GM19351 (cell line): ENCODE data around the gene NDUFS1.
A peak's percentile ranks its signal among the peaks of the same experiment; 100 is the strongest.
"Not testable (repeated sequence)": the region's sequence is repeated elsewhere in the genome, so short reads cannot be mapped to it uniquely, and the experiment has no call there.

Experiments used
- ATAC-seq: cut with Tn5 transposase; IDR thresholded peaks from one replicate; pipeline ENCODE4 v1.9.1; 2021; ENCODE audit warnings: mild to moderate bottlenecking, moderate library complexity; ENCODE audit not compliant: unreplicated experiment

Gene NDUFS1

DNA sequence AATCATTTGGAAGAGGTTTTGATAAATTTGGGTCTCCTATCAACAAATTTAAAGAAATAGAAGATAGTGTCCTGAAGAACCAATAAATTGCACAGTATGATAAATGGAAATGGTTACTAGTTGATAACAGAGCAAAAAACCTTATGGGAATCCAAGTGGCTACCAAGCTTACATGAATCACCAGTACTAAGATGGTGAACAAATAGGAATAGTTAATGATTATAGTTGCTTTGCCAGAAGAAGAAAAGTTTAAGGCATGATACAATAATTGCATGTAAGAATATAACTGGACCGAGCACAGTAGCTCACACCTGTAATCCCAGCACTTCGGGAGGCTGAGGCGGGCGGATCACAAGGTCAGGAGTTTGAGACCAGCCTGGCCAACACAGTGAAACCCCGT, 53.7 kb downstream of the NDUFS1 start:
- no peak for ATAC-seq

DNA sequence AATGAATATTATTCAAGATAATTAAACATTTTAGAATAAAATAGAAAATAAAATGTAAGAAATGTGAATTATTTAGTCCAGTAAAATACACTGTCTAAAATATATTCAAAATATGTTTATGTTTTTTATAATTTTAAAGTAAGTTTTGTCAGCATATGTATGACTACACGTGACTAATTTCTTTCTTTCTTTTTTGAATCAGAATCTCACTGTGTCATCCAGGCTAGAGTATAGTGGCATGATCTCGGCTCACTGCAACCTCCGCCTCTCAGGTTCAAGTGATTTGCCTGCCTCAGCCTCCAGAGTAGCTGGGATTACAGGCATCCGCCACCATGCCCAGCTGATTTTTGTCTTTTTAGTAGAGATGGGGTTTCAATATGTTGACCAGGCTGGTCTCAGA, 54.2 kb downstream of the NDUFS1 start:
- ATAC-seq, result no peak

DNA sequence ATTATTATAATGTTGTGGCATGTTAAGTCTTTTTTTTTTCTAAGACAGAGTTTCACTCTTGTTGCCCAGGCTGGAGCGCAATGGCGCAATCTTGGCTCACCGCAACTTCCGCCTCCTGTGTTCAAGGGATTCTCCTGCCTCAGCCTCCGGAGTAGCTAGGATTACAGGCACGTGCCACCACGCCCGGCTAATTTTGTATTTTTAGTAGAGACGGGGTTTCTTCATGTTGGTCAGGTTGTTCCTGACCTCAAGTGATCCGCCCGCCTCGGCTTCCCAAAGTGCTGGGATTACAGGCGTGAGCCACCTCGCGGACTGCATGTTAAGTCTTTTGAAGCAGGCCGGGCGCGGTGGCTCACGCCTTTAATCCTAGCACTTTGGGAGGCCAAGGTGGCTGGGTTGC, 60.4 kb downstream of the NDUFS1 start:
- ATAC-seq, result not testable (repeated sequence)

DNA sequence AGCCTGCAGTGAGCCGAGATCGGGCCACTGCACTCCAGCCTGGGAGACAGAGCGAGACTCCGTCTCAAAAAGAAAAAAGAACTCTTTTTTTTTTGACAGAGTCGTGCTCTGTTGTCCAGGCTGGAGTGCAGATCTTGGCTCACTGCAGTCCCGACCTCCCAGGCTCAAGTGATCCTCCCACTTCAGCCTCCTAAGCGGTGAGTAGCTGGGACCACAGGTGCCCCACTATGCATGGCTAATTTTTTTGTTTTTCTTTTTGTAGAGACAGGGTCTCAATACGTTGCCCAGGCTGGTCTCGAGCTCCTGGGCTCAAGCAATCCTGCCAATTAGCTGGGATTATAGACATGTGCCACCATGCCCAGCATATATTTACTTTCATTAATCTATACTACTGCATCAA, 60.8 kb downstream of the NDUFS1 start:
- ATAC-seq, result no peak

DNA sequence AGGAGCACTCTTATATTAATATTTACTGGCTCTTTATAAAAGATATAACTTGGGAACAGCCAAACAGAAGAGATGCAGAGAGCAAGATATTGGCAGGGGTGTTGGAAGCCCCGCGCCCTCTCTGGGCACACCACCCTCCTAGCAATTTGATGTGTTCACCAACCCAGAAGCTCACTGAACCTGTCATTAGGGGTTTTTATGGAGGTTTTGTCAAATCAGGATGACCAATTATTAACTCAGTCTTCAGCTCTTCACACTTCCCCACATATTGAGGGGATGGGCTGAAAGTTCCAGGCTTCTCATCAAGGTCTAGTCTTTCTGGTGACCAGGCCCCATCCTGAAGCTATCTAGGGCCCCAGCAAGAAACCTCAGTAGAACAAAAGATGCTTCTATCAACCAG, 62.4 kb downstream of the NDUFS1 start:
- ATAC-seq, result no peak

DNA sequence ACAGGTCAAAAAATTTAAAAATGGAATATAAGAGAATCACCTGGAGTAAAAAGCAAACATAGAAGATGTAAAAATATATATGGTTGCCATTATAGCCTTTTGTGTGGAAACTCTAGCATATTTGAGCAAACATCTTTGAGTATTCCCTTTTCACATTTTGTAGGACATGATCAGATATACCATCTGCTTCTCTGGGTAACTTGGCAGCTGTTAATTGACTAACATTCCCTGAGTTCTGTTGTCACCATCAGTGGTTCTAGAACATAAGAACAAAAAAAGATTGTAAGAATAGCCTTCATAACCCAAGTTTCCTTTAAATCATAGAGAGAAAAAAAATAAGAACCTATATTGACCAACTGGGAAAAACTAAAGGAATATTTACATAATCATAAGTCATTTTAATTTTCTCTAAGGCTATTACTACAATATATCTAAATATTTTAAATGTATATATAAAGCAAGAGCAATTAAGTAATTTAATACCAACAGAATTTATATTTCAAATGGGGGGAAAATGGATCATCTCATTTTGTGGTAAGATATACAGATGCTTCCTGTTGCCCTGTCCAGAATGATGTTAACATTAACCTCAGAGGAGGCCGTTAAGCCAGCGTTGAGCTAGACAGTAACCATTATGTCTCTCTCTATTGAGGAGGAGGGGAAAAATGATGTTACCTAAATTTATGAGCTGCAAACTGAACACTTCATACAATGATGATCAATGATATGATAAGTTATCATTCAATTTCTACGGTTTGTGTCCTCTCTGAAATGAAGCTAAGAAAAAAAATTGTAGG, 63.5 kb downstream of the NDUFS1 start:
- ATAC-seq, result no peak

DNA sequence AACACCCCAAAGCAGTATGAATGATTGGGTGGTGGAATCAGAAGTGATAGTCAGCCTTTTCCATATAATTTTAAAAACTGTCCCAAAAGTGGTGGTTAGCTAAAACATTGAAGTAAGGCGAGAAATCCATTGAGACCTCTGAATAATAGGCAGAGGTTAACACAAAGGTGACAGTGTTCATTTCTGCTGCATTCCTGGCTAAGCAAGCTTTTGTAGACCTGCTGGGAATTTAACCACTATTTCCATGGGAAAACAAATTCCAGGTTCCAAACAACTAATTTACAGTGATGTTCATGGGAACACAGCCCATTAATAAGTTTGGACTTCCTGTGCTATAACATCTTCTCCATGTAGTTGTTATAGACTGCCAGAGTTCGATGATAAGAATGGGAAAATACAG, 66.9 kb downstream of the NDUFS1 start:
- no peak for ATAC-seq

DNA sequence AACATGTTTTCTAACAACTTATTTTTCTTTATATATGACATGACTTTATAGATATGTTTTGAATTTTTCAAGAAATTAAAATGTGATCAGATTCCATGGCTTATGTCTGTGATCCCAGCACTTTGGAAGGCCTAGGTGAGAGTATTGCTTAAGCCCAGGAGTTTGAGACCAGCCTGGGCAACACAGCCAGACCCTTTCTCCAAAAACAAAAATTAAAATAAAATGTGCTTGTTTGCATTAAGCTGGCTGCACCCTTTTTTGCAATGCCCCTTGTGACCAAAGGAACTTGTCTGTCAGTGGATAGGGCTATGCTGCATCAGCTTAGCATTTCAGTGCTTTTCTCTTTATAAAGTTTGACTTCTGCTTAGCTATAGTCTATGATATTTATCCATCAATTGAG, 71.0 kb downstream of the NDUFS1 start:
- ATAC-seq, result no peak

DNA sequence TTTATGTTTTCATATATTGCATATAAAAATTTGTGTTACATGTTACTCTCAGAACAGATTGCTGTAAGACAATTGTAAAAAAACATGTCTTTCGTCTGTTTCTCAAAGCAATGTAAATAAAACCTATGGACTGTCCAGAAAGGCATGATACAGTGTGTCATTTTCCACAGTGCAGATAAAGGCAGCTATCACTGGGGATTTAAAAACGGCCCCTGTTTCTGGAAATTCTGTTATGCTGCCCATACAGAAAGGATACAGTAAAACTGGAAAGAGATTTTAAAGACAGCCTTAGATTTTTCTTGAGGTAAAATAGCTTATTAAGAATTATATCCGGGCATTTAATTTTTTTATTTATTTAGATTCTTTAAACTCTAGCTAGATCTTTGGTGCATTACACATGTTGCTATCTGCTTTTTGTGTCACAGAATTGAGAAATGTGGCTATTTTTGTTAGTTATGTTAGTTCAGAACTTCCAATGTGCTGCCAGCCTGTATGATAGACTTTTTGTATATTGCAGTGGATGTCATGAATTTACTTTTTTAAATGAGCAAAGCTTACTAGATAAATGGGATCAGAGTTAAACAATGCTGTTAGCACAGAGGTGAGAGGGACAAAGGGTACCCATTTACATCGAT, 72.4 kb downstream of the NDUFS1 start:
- ATAC-seq, result no peak

DNA sequence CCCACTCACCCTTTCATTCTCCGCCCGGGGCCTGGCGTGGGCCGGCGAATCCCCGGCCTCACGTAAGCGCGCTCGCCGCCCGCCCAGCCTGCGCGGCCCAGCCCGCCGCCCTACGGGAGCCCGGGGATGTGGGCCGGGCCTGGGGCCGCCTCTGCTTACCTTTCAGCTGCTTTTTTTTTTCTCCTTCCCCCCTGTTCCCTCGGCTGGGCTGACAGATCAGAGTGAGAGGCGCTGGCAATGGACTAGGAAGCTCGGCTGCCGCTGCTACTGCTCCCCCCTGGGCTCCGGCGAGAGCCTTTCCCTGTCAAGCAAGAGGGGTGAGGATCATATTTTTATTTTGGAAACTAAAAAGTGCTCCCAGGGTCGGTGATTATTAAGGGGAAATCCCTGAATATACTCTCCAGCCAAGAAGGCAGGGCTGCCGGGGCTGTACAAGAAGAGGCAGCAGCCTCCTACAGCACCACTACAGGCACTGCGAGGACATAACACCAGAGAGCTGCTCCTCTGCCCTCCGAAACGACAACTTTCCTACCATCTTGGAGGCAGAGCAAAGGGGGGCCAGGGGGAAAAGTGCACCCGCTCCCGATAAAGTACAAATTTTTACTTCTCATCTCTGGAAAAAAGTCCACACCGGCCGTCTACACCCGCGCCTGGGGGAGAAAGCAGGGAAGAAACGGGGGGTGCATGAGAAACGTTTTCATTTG, 73.3 kb downstream of the NDUFS1 start, which contains the start of gene INO80D:
Gene INO80D, minus strand, starts transcription at position 433 of the 704 bp plus-strand sequence. CDS start 23,158 bp downstream, outside the sequence.
- peak; percentile 84 for ATAC-seq

DNA sequence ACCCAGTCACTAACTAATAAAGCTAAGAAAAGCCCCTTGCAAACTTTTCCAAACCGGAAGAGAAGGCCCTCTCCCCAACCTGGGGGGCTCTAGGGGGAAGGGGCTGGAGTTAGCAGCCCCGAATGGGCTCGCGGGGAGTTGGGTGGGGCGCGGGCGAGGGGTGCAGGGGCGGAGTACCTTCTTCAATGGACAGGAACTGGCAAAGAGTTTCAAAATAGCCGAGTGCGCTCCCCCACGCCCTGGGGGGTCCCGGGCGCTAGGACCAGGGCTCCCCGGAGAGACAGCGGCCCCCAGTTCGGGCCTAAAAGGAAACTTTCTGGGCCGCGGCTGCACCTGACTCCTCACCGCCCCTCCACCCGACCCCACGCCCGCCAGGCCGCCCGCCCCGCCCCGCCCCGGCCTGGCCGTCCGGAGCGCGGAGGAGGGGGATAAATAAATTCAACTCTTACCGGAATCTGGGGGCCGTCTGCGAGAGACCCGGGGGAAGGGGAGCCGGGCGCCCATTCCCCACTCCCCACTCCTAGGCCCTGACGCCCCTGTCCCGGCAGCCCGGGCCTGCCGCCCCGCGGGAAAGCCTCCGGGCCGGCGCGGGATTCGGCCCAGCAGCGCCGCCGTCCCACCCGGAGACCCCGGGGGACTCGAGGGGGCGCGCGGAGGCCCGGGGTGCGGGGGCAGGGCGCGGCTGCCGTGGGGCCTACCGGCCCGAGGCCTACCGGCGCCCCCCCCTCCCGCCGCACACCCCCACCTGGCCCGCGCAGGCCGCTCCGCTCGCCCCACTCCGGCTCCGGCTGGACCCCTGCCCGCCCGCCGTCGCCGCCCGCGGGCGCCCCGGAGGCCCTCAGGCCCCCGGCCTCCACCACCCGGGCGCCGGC, 74.1 kb downstream of the NDUFS1 start:
- peak; percentile 23 for ATAC-seq

DNA sequence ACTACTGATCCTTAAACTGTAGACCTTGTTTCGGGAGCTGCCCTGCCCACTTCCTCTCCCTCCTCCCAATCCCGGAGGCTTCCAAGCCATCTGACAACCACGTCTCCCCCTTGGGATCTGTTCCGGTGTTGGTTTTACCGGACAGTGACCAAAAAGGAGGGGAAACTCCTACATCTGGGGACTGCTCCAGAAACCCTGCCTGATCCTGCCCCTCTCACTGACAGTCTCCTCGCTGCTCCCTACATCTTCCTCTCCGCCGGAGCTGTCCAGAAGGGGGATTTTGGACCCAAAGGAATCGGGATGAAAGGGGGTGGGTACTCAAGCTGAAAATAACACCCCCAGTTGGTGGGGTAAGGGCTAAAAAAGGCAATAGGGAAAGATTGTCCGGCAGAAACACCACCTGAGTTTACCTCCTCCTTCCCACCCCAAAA, 74.8 kb downstream of the NDUFS1 start:
- no peak for ATAC-seq

DNA sequence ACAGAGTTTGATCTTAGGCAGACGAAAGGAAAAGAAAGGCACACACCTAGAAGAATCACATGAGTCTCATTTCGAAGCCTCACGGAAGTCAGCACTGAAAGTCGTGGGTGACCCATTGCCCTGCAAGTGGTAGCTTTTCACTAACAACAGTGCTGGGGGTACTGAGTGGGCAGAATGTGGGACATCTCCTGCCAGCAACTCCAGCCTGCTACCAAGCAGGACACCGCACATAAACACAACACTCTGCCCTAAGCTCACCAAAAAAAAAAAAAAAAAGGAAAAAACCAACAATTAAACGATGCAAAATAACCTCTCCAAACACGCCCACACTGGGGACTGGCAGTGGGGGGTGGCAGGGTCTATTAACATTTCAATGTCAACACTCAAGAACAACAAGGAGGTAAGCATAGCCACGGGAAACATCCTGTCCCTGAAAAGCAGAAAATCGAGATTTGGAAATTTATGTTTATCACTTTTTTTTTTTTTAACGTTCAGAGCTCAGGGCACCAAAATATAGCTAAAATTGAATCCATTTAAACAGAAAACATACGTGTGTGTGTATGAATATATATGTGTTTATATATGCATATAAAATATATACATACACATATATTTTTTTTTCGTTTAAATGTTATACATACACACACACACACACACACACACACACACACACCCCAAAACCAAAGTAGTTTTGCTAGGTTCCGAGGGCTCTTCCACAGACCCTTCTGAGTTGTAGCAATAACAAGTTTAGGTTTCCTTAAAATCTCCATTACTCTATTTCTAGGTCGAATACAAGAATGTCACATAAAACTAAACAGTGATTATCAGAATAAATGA, 75.4 kb downstream of the NDUFS1 start:
- no peak for ATAC-seq

DNA sequence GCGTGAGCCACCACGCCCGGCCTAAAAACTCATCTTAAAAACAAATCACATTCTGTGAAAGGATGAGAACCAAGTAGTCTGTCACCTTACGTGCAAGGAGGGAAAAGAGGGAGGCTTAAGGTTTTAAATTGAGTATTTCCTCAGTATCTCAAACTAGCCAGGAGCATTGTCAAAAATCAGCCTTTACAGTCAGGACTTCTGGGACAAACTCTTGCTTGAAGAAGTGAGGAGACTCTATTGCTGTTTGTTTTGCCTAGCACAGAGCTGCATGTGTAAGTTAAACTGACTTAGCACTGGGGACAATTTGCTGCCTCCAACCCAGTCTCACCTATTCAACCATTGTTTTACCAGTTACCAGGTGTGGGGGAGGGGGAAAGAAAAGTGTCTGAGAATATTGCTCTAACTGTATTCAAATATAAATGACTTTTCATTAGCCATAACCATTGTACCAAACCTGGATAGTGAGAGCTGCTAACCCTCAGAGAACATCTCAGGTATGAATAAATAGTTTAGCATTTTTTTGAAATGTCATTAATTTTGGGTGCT, 76.9 kb downstream of the NDUFS1 start:
- no peak for ATAC-seq

DNA sequence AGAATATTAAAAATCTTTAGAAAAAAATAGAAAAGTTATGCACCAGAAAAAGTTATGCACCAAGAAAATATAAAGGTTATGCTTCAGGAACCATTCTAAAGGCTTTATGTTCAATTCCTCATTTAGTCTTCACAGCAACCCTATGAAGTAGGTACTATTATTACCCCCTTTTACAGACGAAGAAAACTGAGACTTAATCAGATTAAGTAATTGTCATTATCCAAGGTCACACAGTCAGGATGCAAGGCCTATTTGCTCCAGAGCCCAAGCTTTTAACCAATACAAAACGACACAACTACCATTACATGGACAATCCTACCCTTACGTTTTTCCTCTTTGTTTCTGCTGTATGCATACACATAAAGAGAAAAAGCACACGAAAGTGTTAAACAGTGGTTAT, 78.3 kb downstream of the NDUFS1 start:
- no peak for ATAC-seq

DNA sequence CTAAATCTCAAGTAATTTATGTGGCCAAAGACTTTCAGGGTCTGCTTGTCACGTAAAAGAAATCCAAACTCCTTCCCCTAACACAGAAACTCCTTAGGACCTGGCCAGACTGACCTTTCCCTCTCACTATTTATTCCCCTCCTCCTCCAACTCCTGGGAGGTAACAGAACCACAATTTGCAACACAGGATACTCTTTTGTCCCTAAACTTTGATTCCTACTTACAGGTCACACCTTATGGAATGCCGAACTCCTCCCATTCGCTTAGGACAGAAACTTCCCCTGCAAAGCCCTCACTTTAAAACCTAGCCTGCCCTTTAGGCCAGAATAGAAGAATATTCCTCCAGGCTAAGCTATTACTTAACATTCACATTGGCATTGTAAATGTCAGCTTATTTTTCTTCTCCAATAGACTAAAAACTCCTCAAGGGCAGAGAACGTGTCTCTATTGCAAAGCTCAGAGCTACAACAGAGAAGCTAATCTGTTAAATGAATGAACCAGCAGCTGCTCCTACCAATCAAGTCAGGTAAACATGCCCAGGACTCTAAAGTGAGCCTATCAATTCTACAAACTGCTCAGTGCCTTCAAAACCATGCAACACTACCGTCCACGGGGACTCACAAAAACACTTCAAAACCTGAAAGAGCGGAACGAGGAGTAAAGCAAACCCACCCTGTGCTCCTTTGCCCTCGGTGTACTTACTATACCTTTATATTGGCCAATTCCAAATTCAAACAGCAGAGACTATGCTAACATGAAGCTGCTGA, 79.4 kb downstream of the NDUFS1 start:
- no peak for ATAC-seq

DNA sequence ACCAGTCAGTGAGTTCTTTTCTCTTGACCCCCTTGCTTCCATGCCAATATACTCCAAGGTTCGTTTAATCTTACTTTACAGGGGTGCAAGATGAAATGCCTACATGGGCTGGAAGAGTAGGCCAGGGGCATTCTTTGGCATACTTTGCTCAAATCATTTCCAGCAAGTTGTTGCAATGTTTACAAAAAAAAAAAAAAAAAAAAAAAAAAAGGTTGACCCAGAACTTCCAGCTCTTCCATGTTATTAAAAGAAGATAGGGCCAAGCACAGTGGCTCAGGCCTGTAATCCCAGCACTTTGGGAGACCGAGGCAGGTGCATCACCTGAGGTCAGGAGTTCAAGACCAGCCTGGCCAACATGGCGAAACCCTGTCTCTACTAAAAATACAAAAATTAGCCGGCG, 81.4 kb downstream of the NDUFS1 start:
- not testable (repeated sequence) for ATAC-seq

DNA sequence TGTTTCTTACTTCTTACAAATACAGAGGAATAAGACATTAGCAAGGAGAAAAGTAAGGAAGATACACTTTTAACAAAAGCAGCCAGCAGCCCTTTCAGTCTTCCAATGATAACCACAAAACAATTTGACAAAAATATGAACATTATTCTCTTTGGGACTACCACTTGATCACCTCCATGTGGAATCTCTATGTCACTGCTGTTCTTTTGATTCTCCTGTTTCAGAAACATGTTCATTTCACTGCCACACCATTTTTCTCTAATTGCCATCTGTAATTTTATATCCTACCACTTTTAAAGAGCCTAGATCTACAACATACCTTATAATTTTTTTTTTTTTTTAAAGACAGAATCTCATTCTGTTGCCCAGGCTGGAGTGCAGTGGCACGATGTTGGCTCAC, 84.1 kb downstream of the NDUFS1 start:
- ATAC-seq, result no peak

DNA sequence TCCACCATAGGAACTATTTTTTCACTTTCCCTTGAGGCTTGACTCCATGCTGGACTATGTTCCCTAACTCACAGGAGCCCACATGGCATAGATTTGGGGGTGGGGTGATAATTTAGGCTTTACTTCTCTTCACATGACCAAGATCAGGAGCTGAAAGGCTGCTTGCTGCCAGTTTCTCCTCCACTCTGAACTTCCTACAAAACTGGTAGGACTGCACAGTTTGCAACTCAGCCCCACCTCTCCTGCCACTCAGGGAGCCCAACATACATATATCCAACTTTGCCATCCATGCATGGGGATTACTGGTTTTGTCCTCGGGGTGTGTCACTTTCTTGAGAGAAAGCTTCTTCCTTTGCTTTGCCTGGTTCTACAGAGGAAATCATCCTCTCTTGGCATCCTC, 87.4 kb downstream of the NDUFS1 start:
- ATAC-seq, result no peak
